HG03175 (cell line): ENCODE results near the gene STXBP5.

Experiments
- ATAC-seq: cut with Tn5 transposase; IDR thresholded peaks from one replicate; pipeline ENCODE4 v1.9.1; 2021; ENCODE audit warnings: mild to moderate bottlenecking, moderate library complexity; ENCODE audit not compliant: unreplicated experiment

Gene STXBP5

GRCh38 chr6:147177286-147177685 is 26.9 kb upstream of the STXBP5 start:
- no peak for ATAC-seq

GRCh38 chr6:147178355-147178754 is 25.9 kb upstream of the STXBP5 start:
- no peak for ATAC-seq

GRCh38 chr6:147179809-147180208 is 24.4 kb upstream of the STXBP5 start:
- no peak for ATAC-seq

GRCh38 chr6:147180926-147181325 is 23.3 kb upstream of the STXBP5 start:
- no peak for ATAC-seq

GRCh38 chr6:147184379-147184778 is 19.8 kb upstream of the STXBP5 start:
- no peak for ATAC-seq

- ATAC-seq, result no peak
These were observed 19.0 kb upstream of the STXBP5 start for GRCh38 chr6:147185216-147185615.

- ATAC-seq, result no peak
These were observed 13.7 kb upstream of the STXBP5 start for GRCh38 chr6:147190556-147190955.

- ATAC-seq, result no peak
These were observed 11.8 kb upstream of the STXBP5 start for GRCh38 chr6:147192278-147192911.

GRCh38 chr6:147194652-147195411 is 9.4 kb upstream of the STXBP5 start:
- ATAC-seq, result no peak

GRCh38 chr6:147195510-147195909 is 8.7 kb upstream of the STXBP5 start:
- ATAC-seq, result no peak

GRCh38 chr6:147195987-147196386 is 8.2 kb upstream of the STXBP5 start:
- no peak for ATAC-seq

GRCh38 chr6:147200711-147201110 is 3.5 kb upstream of the STXBP5 start:
- ATAC-seq, result no peak

GRCh38 chr6:147201885-147202515 is 2.2 kb upstream of the STXBP5 start:
- no peak for ATAC-seq

GRCh38 chr6:147202516-147203310 is 1.5 kb upstream of the STXBP5 start:
- ATAC-seq, result peak; percentile 85

- peak; percentile 53 for ATAC-seq
These were observed 732 bp upstream of the STXBP5 start for GRCh38 chr6:147203311-147204059.

- ATAC-seq, result no peak
These were observed 660 bp downstream of the STXBP5 start for GRCh38 chr6:147204843-147205311.

- ATAC-seq, result no peak
These were observed 1.7 kb downstream of the STXBP5 start for GRCh38 chr6:147205690-147206600.

GRCh38 chr6:147207351-147207750 is 3.1 kb downstream of the STXBP5 start:
- no peak for ATAC-seq
